ENCODE results near the gene HIRA. TPM values are rescaled to one million over a fixed set of nuclear protein-coding genes. Genes with fewer than 3 reads are reported as not detected.
A peak's percentile ranks its signal among the peaks of the same experiment; 100 is the strongest.
"Not testable (repeated sequence)": the region's sequence is repeated elsewhere in the genome, so short reads cannot be mapped to it uniquely, and the experiment has no call there.

Gene HIRA
- total RNA-seq, 1 donor from 2014 or later: 15.8 TPM

- peak; percentile 17 for ATAC-seq
These were observed 78.0 kb downstream of the HIRA start for GRCh38 chr22:19353363-19354131.

GRCh38 chr22:19352766-19353165 lies 78.8 kb downstream of the HIRA start:
- no peak for ATAC-seq

GRCh38 chr22:19352217-19352616 lies 79.3 kb downstream of the HIRA start:
- no peak for ATAC-seq

- ATAC-seq: no peak
These were observed 79.9 kb downstream of the HIRA start for GRCh38 chr22:19351604-19352003.

GRCh38 chr22:19350947-19351346 lies 80.6 kb downstream of the HIRA start:
- no peak for ATAC-seq

GRCh38 chr22:19350476-19350859 lies 81.1 kb downstream of the HIRA start:
- no peak for ATAC-seq

- no peak for ATAC-seq
These were observed 81.6 kb downstream of the HIRA start for GRCh38 chr22:19349778-19350475.

- no peak for ATAC-seq
These were observed 84.8 kb downstream of the HIRA start for GRCh38 chr22:19346677-19347265.

- ATAC-seq: no peak
These were observed 87.1 kb downstream of the HIRA start for GRCh38 chr22:19344420-19344819.

- no peak for ATAC-seq
These were observed 88.1 kb downstream of the HIRA start for GRCh38 chr22:19343470-19343869.

- no peak for ATAC-seq
These were observed 90.0 kb downstream of the HIRA start for GRCh38 chr22:19341500-19341899.

GRCh38 chr22:19337137-19337536 lies 94.4 kb downstream of the HIRA start:
- no peak for ATAC-seq

- ATAC-seq: no peak
These were observed 95.1 kb downstream of the HIRA start for GRCh38 chr22:19336133-19337075.

GRCh38 chr22:19331975-19332374 lies 99.6 kb downstream of the HIRA start:
- no peak for ATAC-seq

GRCh38 chr22:19331474-19331873 lies 100.1 kb downstream of the HIRA start:
- no peak for ATAC-seq

GRCh38 chr22:19330865-19331418 lies 100.6 kb downstream of the HIRA start:
- peak; percentile 18 for ATAC-seq

GRCh38 chr22:19330205-19330604 lies 101.3 kb downstream of the HIRA start:
- not testable (repeated sequence) for ATAC-seq

GRCh38 chr22:19329454-19329853 lies 102.1 kb downstream of the HIRA start:
- no peak for ATAC-seq

- no peak for ATAC-seq
These were observed 106.1 kb downstream of the HIRA start for GRCh38 chr22:19325296-19325948.

GRCh38 chr22:19323420-19323819 lies 108.1 kb downstream of the HIRA start:
- not testable (repeated sequence) for ATAC-seq

GRCh38 chr22:19321757-19322156 lies 109.8 kb downstream of the HIRA start:
- ATAC-seq: no peak

GRCh38 chr22:19320136-19320535 lies 111.4 kb downstream of the HIRA start:
- ATAC-seq: not testable (repeated sequence)
